Measurements from ENCODE around the gene DIP2A. TPM values are rescaled to one million over a fixed set of nuclear protein-coding genes. Genes with fewer than 3 reads are reported as not detected.

Gene DIP2A
- total RNA-seq, 4 donors from 2014 or later = 19.9 to 40.8 (median 31.1) TPM

DNA sequence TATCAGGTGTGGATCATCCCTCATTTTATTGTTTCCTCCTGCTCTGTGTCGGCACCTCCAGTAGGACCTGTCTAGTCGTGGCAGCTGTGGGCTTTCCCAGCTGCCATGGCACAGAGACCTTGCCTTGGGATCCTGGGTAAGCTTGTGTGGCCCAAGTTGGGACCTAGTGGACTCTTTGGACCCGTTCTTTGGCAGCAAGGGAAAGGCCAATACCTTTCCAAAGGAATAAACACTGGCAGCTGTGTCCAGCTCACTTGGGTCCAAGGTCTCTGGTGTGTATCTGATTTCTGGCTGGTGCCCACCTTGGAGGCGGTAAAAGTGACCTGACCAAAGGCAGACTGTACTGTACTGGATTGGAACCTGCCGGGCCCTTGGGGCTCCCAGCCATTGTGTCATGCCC lies 21.8 kb downstream of the DIP2A start:
- WGBS, 2 donors (ENCODE audit: low coverage in 1 of 2) = 100% methylated on average over 2 of the region's 5 CpGs; no CpG with 5 or more reads in 1 of the 2 donors
- no peak for ATAC-seq

DNA sequence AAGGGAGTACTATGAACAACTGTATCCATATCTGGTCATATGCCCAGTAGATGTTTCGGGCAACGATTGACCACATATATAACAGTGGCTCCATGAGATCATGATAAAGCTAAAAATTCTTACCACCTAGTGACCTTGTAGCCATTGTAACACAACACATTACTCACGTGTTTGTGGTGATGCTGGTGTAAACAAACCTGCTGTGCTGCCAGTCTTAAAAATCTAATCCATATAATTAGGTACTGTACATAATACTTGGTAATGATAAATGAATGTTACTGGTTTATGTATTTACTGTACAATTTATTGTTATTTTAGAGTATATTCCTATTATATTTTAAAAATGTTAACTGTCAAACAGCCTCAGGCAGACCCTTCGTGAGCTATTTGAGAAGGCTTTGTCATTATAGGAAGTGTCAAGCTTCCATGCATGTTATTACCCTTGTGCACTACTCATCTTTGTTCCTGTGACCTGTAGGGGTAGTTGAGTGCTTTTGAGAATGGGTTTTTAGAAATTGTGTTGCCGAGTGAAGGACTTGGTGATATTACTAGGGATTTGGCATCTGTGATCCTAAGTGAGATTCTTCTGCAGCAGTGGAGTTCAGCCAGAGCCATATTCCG lies 23.6 kb downstream of the DIP2A start:
- peaks cover 0 to 35% of the 10 kb centered on the region in 2 donors for H3K36me3 ChIP-seq
- ATAC-seq = no peak
- WGBS, 2 donors (ENCODE audit: low coverage in 1 of 2) = 73 to 86% methylated on average over 5 to 6 of the region's 6 CpGs

More for the DNA sequence above, 21.8 kb downstream of the DIP2A start:
- Histone ChIP-seq H3K27ac (no peak overlapping the region), H3K4me1 (peaks cover 0 to 10% (median 0%) of the 10 kb centered on the region in 3 donors), H3K36me3 (peaks cover 0 to 25% of the 10 kb centered on the region in 2 donors), H3K27me3 (no peaks in the 10 kb centered on the region), H3K4me3 (no peak overlapping the region), H3K9me3 (no peaks in the 10 kb centered on the region)
- TF ChIP-seq, protein P1, sequence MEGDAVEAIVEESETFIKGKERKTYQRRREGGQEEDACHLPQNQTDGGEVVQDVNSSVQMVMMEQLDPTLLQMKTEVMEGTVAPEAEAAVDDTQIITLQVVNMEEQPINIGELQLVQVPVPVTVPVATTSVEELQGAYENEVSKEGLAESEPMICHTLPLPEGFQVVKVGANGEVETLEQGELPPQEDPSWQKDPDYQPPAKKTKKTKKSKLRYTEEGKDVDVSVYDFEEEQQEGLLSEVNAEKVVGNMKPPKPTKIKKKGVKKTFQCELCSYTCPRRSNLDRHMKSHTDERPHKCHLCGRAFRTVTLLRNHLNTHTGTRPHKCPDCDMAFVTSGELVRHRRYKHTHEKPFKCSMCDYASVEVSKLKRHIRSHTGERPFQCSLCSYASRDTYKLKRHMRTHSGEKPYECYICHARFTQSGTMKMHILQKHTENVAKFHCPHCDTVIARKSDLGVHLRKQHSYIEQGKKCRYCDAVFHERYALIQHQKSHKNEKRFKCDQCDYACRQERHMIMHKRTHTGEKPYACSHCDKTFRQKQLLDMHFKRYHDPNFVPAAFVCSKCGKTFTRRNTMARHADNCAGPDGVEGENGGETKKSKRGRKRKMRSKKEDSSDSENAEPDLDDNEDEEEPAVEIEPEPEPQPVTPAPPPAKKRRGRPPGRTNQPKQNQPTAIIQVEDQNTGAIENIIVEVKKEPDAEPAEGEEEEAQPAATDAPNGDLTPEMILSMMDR (IDR thresholded peaks at IDR 0.05) = no peak
- TF ChIP-seq EP300 (IDR thresholded peaks at IDR 0.05) = no peak
- no peak for TF ChIP-seq POLR2A (IDR thresholded peaks at IDR 0.05)
- no peak for TF ChIP-seq POLR2AphosphoS5 (IDR thresholded peaks at IDR 0.05)

DNA sequence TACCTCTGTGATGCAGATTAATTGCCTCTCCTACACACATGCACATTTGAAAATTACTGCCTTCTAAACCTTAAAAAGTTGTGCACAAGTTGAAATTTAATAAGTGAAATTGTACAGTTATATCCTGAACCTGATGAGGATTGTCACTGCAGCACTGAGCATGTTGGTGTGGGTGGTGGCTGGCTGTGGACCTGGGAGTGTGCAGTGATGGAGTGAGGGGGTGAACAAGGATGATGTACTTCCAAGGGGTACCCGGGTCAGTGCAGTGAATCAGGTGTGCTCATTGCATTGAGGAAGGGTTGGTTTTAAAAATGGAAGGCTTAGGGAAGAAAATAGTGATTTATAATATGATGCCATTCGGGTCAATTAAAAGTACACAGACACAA lies 24.1 kb downstream of the DIP2A start:
- WGBS, 2 donors (ENCODE audit: low coverage in 1 of 2) = 82 to 87% methylated on average over 2 of the region's 2 CpGs
- no peak overlapping the region for H3K4me3 ChIP-seq
- peaks cover 0 to 10% (median 0%) of the 10 kb centered on the region in 3 donors for H3K4me1 ChIP-seq
- H3K27ac ChIP-seq = no peak overlapping the region
- no peaks in the 10 kb centered on the region for H3K27me3 ChIP-seq
- no peaks in the 10 kb centered on the region for H3K9me3 ChIP-seq
- no peak for ATAC-seq
- TF ChIP-seq POLR2AphosphoS5 (IDR thresholded peaks at IDR 0.05) (no peak), POLR2A (IDR thresholded peaks at IDR 0.05) (no peak), EP300 (IDR thresholded peaks at IDR 0.05) (no peak)
- H3K36me3 ChIP-seq = peaks cover 0 to 35% of the 10 kb centered on the region in 2 donors

More for the DNA sequence above, 23.6 kb downstream of the DIP2A start:
- no peak overlapping the region for H3K4me3 ChIP-seq
- no peak for TF ChIP-seq EP300 (IDR thresholded peaks at IDR 0.05)
- TF ChIP-seq POLR2A (IDR thresholded peaks at IDR 0.05) = no peak
- TF ChIP-seq, protein P1 (IDR thresholded peaks at IDR 0.05) = no peak
- no peak for TF ChIP-seq POLR2AphosphoS5 (IDR thresholded peaks at IDR 0.05)
- H3K9me3 ChIP-seq = no peaks in the 10 kb centered on the region
- peaks cover 0 to 10% (median 0%) of the 10 kb centered on the region in 3 donors for H3K4me1 ChIP-seq
- H3K27ac ChIP-seq = no peak overlapping the region
- no peaks in the 10 kb centered on the region for H3K27me3 ChIP-seq

DNA sequence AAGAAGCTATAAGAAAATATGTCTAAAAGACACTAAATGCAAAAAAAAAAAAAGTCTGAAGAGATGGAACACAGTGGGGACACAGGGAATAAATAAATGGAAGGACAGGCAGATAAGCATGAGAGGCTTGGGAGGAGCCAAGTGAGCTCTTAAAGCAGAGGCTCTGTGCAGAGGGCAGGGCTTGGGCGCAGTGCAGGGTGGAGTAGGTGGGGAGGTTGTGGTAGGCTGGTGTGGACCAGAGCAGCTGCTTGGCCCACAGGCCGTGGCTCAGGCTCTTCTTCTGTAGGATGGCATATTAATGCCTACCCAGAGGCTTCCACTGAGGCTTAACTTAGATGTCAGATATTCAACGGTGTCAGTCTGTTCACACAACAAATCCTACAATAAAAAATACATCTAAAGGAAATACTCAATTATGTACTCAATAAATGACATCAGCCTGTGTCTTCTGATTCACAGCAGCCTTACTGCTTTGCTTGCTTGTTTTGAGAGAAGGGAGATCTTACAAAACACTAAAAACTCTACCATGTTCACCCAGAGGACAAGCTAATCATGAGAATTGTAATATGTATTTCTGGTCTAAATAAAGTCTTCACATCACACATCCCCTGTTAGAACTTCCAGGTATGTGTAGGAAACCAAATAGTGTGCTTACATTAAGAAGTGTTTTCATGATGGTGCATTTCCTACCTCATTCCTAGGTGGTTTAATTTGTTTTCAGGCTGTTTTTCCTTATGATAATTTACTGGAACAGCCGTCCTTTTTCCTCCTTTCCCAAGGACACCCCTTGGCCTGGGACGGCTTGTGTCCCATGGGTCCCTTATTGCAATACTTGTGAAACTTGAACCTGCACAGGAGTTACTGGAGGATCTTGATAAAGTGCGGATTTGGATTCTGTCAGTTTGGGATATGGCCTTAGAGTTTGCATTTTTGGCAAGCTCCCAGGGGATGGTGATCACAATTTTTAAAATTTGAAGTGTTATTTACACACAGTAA lies 24.9 kb downstream of the DIP2A start:
- Histone ChIP-seq H3K9me3 (no peaks in the 10 kb centered on the region), H3K36me3 (peaks cover 0 to 38% of the 10 kb centered on the region in 2 donors), H3K27ac (no peak overlapping the region), H3K27me3 (no peaks in the 10 kb centered on the region), H3K4me1 (peaks cover 0 to 10% (median 0%) of the 10 kb centered on the region in 3 donors), H3K4me3 (no peak overlapping the region)
- 74 to 79% methylated on average over 5 to 6 of the region's 6 CpGs for WGBS, 2 donors (ENCODE audit: low coverage in 1 of 2)
- TF ChIP-seq EP300 (IDR thresholded peaks at IDR 0.05) (no peak), POLR2A (IDR thresholded peaks at IDR 0.05) (no peak), POLR2AphosphoS5 (IDR thresholded peaks at IDR 0.05) (no peak)
- TF ChIP-seq, protein P1 (IDR thresholded peaks at IDR 0.05) = no peak
- ATAC-seq = no peak

DNA sequence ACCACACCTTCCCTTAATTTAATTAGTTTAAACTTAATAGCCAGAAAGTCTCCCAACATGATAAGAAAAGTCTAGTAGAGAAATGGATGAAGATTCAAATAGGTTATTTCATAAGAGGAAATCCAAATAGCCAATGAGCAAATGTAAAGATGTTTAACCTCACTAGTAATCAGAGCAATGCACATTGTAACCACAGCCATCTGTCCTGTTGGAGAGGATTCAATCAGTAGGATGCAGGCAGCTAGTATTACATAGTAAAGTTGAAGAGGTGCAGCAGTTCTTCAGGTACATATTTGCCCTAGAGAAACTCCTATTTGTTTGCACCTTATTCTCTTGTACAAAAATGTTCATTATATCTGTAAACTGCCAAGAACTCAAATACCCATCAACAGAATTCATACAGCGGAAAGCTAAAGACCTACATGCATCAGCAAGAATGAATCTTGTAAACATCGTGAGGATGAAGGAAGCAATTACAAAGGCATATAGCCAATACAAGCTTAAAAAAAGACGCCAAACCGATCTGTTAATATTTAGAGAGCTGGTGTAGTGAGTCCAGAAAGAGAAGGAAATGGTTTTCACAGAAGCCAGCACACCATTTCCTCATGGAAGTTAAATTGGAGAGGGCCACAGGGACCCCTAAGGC lies 27.9 kb downstream of the DIP2A start:
- no peaks in the 10 kb centered on the region for H3K27me3 ChIP-seq
- H3K27ac ChIP-seq = no peak overlapping the region
- H3K4me1 ChIP-seq = peaks cover 0 to 5% (median 0%) of the 10 kb centered on the region in 3 donors
- no peak for ATAC-seq
- TF ChIP-seq, protein P1 (IDR thresholded peaks at IDR 0.05) = no peak
- no peak for TF ChIP-seq POLR2AphosphoS5 (IDR thresholded peaks at IDR 0.05)
- TF ChIP-seq POLR2A (IDR thresholded peaks at IDR 0.05) = no peak
- TF ChIP-seq EP300 (IDR thresholded peaks at IDR 0.05) = no peak
- H3K9me3 ChIP-seq = no peaks in the 10 kb centered on the region
- peaks cover 0 to 49% of the 10 kb centered on the region in 2 donors for H3K36me3 ChIP-seq
- no peak overlapping the region for H3K4me3 ChIP-seq
- 72 to 74% methylated on average over 4 of the region's 4 CpGs for WGBS, 2 donors (ENCODE audit: low coverage in 1 of 2)

All from gastroesophageal sphincter (tissue), 4 donors.